Mesothelial cell of epicardium (in vitro differentiated cells): ENCODE data around the gene CCNF. TPM values are rescaled to one million over a fixed set of nuclear protein-coding genes. Genes with fewer than 3 reads are reported as not detected.
A peak's percentile ranks its signal among the peaks of the same experiment; 100 is the strongest.
"Not testable (repeated sequence)": the region's sequence is repeated elsewhere in the genome, so short reads cannot be mapped to it uniquely, and the experiment has no call there.

Experiments used
- DNase-seq, 2 experiments: peaks; one replicate each; pipeline ENCODE4 v3.0.0; 2021; ENCODE audit warnings: low spot score in 2 of 2; ENCODE audit not compliant: unreplicated experiment in 2 of 2
- H3K27ac Mint-ChIP-seq: 2 replicates; pipeline ENCODE4 v1.8.0; 2021; ENCODE audit warnings: mixed read lengths
- H3K27me3 Mint-ChIP-seq: 2 replicates; pipeline ENCODE4 v1.8.0; 2021; ENCODE audit warnings: low read depth, mixed read lengths
- H3K36me3 Mint-ChIP-seq: 2 replicates; pipeline ENCODE4 v1.8.0; 2021; ENCODE audit warnings: mixed read lengths
- H3K4me1 Mint-ChIP-seq: 2 replicates; pipeline ENCODE4 v1.8.0; 2021; ENCODE audit warnings: mixed read lengths
- H3K4me3 Mint-ChIP-seq: 2 replicates; pipeline ENCODE4 v1.8.0; 2021; ENCODE audit warnings: mild to moderate bottlenecking, moderate library complexity, mixed read lengths
- H3K9me3 Mint-ChIP-seq: 2 replicates; pipeline ENCODE4 v1.8.0; 2021; ENCODE audit warnings: mixed read lengths
- CTCF ChIP-seq: fragments of 200-600 bp; sonication (generic); IDR thresholded peaks from one replicate; pipeline ENCODE4 v1.5.0; 2021; ENCODE audit warnings: antibody characterized with exemption; ENCODE audit not compliant: unreplicated experiment
- total RNA-seq: library from RNA; stranded (reverse); gene quantifications from 3 replicates; pipeline ENCODE4 v1.2.1, GENCODE V29; 2021

CCNF gene
- total RNA-seq, 1 donor from 2014 or later: 17.4 TPM

- TF ChIP-seq CTCF: no peak
- H3K9me3 Mint-ChIP-seq: no peaks in the 10 kb centered on the region
- no peaks in the 10 kb centered on the region for H3K36me3 Mint-ChIP-seq
- no peak for DNase-seq
- peak overlapping the region; percentile 68 for H3K4me3 Mint-ChIP-seq
- H3K4me1 Mint-ChIP-seq: peaks cover 19% of the 10 kb centered on the region
- H3K27ac Mint-ChIP-seq: no peak overlapping the region
- H3K27me3 Mint-ChIP-seq: peaks cover 3% of the 10 kb centered on the region
Measured at GRCh38 chr16:2475413-2476344, 46.4 kb downstream of the CCNF start.

- no peak for DNase-seq
- peak overlapping the region; percentile 68 for H3K4me3 Mint-ChIP-seq
- no peaks in the 10 kb centered on the region for H3K9me3 Mint-ChIP-seq
- peaks cover 19% of the 10 kb centered on the region for H3K4me1 Mint-ChIP-seq
- no peak for TF ChIP-seq CTCF
- no peak overlapping the region for H3K27ac Mint-ChIP-seq
- H3K27me3 Mint-ChIP-seq: peaks cover 3% of the 10 kb centered on the region
- no peaks in the 10 kb centered on the region for H3K36me3 Mint-ChIP-seq
Measured at GRCh38 chr16:2476345-2476720, 47.1 kb downstream of the CCNF start.

GRCh38 chr16:2476741-2477140, 47.5 kb downstream of the CCNF start:
- no peak for TF ChIP-seq CTCF
- no peak for DNase-seq
- Mint-ChIP-seq H3K9me3 (no peaks in the 10 kb centered on the region), H3K4me3 (peak overlapping the region; percentile 68), H3K36me3 (no peaks in the 10 kb centered on the region), H3K27ac (no peak overlapping the region), H3K27me3 (peaks cover 3% of the 10 kb centered on the region), H3K4me1 (peaks cover 19% of the 10 kb centered on the region)

GRCh38 chr16:2477327-2477726, 48.1 kb downstream of the CCNF start:
- Mint-ChIP-seq H3K4me3 (peak overlapping the region; percentile 68), H3K27ac (no peak overlapping the region), H3K36me3 (no peaks in the 10 kb centered on the region), H3K4me1 (peaks cover 19% of the 10 kb centered on the region), H3K9me3 (no peaks in the 10 kb centered on the region), H3K27me3 (peaks cover 3% of the 10 kb centered on the region)
- TF ChIP-seq CTCF: no peak
- DNase-seq: no peak

- peaks cover 3% of the 10 kb centered on the region for H3K27me3 Mint-ChIP-seq
- no peak overlapping the region for H3K27ac Mint-ChIP-seq
- no peak for TF ChIP-seq CTCF
- no peaks in the 10 kb centered on the region for H3K36me3 Mint-ChIP-seq
- no peaks in the 10 kb centered on the region for H3K9me3 Mint-ChIP-seq
- H3K4me1 Mint-ChIP-seq: peaks cover 18% of the 10 kb centered on the region
- no peak overlapping the region for H3K4me3 Mint-ChIP-seq
- DNase-seq: no peak
Measured at GRCh38 chr16:2478279-2478678, 49.0 kb downstream of the CCNF start.

- not testable (repeated sequence) for H3K36me3 Mint-ChIP-seq
Measured at GRCh38 chr16:2479996-2480395, 50.7 kb downstream of the CCNF start.

More at GRCh38 chr16:2479996-2480395, 50.7 kb downstream of the CCNF start:
- H3K4me1 Mint-ChIP-seq: peaks cover 18% of the 10 kb centered on the region
- H3K4me3 Mint-ChIP-seq, DNase-seq, H3K27ac Mint-ChIP-seq, H3K9me3 Mint-ChIP-seq, H3K27me3 Mint-ChIP-seq: not testable (repeated sequence)
